GM18520 (cell line): ENCODE data around the gene MPL.

Experiments
- ATAC-seq: cut with Tn5 transposase; IDR thresholded peaks from one replicate; pipeline ENCODE4 v1.9.1; 2021; ENCODE audit not compliant: unreplicated experiment

The MPL gene

DNA sequence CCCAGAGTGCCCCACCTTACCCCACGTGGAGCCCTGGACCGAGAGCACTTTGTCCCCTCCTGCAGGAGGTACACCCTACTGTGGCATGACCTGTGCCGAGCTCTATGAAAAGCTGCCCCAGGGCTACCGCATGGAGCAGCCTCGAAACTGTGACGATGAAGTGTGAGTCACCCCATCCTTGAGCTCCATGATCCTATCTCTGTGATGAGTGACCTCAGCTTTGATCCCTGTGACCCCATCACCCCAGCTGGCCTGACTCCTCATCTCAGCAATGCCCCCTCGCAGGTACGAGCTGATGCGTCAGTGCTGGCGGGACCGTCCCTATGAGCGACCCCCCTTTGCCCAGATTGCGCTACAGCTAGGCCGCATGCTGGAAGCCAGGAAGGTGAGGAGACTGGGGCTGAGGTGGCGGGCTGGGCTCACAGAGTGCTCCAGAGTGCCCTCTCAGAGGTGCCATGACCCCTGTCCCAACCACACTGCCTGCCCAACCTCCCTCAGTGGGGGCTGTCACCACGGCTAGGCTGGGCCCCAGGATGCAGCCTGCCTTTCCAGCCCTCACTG is 16.2 kb upstream of the MPL start:
- no peak for ATAC-seq

DNA sequence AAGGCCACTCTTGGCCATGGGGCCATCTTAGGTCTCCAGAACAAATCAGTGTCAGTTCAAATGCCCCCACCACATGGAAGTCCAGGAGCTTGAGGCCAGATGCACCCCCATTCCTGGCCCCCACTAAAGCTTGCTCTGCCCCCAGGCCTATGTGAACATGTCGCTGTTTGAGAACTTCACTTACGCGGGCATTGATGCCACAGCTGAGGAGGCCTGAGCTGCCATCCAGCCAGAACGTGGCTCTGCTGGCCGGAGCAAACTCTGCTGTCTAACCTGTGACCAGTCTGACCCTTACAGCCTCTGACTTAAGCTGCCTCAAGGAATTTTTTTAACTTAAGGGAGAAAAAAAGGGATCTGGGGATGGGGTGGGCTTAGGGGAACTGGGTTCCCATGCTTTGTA is 15.1 kb upstream of the MPL start:
- ATAC-seq = no peak

DNA sequence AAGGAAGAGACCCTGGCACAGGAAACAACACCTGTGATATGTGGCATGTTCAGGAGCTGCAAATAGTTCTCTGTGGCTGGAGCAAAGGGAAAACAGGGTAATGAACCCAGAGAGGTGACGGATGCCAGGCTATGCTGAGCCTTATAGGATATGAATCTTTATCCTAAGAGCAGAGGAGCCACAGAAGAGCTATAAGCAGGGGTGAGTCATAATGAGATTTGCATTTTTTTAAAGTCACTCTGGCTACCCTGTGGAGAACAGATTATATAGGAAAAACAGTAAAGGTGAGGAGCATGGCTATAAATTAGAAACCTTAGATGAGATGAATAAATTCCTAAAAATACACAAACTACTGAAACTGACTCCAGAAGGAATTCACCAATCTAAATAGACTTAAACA is 12.8 kb upstream of the MPL start:
- ATAC-seq = no peak

DNA sequence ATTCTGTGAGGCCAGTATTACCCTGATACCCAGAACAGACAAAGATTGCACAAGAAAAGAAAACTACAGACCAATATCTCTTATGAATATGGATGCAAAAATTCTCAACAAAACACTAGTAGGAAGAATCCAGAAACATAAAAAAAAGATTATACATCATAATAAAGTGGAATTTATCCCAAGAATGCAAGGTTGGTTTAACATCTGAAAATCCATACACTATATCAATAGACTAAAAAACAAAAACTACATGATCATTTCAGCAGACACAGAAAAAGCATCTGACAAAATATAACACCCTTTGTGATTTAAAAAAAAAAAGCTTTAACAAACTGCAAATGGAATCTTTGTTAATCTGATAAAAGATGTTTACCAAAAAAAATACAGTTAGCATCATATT is 12.2 kb upstream of the MPL start:
- no peak for ATAC-seq

DNA sequence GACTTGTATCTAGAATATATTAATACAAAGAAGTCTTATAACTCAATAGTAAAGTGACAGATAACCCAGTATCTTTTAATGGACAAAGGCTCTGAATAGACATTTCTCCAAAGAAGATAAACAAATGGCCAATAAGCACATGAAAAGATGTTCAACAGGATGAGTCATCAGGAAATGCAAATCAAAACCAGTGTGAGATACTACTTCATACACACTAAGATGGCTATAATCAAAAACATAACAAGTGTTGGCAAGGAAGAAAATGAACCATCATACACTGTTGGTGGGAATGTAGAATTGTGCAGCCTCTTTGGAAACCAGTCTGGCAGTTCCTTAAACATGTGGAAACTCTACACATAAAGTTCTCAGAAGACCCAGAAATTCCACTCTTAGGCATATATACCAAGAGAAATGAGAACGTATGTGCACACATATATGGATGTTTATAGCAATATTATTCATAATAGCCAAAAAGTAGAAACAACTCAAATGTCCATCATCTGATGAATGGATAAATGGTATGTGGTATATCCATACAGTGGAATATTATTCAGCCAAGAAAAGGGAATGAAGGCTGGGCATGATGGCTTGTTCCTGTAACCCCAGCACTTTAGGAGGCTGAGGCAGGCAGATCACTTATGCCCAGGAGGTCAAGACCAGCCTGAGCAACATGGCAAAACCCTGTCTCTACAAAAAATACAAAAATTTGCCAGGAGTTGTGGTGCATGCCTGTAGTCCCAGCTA is 9.9 kb upstream of the MPL start:
- no peak for ATAC-seq

DNA sequence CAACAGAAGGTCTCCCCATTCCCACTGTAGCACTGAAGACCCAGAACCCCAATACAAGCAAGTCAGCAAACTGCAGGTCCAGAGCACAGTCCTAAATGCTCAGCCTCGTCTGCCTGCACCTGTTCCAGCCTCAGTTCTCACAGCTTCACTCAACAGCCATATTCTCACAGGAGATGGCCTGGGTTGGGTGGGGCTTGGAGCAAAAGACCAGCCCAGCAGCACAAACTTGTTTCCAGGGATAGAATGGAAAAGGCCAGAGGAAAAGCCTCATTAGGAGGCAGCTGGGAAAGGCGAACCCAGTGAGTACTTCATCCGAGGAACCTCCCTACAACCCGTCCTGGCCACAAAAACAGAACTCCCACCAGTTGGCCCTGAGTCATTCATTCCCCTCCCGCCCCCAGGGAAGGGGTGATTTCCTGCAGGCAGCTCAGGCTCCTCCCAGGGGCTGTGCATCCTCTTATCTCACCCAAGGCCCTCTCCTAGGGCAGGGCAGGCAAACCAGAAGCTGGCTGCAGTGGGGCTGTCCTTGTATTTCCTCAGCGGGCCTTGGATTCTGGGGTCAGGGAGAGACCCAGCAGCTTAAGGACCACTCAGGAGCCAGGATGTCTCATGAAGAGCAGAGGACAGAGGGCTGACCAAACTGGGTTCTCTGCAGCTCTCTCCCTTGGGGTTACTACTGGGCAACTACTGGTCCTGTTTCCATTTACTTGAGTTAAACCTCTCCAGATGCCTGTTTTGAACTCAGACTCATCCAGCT is 7.4 kb upstream of the MPL start:
- no peak for ATAC-seq

DNA sequence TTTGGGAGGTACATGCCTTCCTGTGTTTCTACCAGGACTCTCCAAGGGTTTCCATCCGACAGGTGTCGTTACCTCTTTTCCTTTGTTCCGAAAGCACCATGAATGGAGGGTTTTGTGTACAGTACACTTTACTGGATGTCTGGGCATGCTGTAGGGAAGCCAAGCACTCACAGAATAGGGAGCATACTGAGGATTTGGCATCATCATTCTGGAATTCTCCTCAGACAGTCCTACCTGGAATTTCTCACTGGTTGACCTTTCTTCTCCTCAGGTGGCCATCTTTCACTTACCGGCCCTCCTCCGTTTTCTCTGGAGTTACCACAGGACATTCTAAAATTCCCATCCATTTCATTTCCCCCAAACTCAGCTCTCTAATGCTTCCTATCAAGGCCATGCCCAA is 5.9 kb upstream of the MPL start:
- ATAC-seq = no peak

DNA sequence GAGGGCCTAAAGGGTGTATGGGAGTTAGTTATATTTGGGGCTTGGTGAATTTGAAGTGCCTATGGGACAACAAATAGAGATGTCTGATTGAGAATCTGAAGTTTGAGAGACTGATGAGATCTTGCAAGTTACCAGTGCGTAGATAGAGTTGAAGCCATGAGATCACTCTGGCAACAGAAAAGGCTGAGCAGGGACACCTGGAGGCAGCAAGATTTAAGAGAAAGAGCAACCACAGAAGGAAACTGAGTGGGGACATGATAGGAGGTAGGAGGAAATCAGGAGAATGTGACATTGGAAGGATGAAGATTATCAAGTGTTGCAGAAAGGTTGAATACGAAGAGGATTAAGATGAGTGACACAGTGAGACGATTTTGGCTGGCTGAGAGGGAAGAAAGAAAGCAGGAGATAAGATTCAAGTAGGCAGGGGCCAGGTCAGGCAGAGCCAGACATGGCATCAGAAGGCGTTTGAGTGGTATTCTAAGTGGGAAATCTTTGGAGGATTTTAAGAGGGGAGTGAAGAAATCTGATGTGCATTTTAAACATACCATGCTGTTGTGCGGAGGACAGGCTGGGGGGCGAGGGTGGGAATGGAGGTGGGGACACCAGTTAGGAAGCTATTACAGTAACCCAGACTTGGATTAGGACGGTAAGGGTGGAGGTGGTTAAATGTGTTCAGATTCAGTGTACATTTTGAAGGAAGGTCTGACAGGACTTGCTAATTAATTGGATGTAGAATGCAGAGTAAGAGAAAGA is 3.0 kb upstream of the MPL start:
- no peak for ATAC-seq

DNA sequence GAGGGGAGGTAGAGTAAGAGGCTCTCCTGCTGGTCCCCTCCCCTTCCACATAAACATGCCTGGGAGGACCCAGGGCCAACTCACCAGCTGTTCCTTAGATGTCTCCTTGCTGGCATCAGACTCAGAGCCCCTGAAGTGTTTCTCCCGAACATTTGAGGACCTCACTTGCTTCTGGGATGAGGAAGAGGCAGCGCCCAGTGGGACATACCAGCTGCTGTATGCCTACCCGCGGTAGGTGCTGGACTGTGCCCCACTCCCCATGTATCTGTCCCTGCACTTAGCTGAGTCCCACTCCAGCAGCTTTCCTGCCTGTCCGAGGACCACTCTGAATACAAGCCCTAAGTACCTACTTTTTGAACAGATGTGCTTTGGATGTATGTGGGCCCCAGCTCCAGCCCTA is 383 bp downstream of the MPL start:
- no peak for ATAC-seq

DNA sequence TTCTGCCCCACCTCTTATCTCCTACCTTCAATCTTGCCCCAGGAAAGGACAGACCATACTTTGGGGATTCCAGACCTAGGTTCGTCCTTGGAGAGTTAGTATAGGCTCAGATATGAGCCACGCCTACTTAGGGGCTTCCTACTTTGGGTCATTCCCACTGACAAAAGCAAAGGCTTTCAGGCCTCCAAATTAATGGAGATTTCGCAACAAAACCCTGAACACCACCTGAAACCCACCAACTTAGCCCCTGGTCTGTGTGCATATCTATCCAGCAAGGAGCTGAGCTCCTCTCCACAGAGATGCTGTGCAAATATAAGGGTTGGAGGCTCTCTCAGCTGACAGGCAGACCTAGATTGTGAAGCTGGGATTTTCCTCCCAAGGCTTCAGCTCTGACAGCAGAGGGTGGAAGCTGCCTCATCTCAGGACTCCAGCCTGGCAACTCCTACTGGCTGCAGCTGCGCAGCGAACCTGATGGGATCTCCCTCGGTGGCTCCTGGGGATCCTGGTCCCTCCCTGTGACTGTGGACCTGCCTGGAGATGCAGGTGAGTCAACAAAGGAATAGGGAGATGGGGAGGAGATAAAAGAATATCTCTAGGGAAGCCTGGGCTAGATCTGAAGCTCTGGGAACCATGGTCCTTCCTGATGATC is 2.1 kb downstream of the MPL start:
- ATAC-seq = no peak

DNA sequence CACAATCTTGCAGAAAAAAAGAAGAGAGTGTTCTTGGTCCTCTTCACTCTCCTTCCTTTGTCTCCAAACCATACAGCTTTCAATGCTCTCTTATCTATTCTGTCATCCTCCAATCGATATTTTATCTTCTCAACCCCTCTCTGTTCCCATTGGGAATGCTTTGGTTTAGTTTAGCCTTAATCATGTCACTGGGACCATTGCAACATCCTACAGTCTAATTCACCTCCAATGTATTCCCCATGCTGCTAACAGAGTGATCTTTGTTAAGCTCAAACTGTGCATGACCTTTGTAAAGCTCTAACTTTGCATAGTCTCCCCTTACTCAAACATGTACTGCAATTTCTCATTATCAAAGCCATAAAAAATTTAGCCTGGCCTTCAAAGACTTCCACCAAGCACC is 2.9 kb downstream of the MPL start:
- ATAC-seq = no peak

DNA sequence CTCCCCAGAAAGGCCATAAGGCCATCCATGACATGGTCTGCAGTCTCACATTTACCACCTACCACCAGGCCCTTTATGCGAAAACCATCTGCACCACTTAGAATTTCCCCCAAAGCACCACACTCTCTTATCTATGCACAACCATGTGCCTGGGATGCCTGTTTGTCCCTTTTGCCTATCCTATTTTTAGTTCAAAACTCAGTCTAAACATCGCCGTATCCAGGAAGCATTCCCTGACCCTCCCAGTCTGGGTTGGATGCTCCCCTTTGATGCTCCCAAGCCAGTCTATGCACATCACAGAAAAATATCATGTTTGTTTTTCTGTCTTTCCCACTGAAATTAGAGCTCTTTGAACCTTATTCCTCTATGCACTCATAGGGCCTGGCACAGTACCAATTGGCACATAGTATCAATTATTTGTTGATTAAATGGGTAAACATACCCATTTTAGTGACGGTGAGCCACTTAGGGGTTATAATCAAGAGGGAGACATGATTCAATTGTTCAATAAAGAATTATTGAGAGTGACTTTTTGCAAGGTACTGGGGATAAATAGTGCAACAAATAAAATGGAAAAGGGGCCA is 6.7 kb downstream of the MPL start:
- no peak for ATAC-seq

DNA sequence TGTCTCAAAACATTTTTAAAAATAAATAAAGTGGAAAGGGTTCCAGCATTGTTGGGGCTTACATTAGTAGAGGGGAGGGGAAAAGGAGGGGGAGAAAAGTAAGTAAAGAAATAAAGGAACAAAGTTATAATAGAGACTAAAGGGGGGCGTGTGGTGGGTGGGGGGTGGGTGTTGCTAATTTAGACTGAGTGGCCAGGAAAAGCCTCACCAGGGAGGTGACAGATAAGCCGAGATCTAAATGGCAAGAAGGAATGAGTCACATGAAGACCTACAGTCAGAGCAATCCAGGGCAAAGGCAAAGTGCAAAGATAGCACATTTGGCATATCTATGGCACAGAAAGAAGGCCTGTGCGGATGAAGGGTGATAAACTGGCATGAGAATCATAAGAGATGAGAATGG is 7.5 kb downstream of the MPL start:
- ATAC-seq = no peak

DNA sequence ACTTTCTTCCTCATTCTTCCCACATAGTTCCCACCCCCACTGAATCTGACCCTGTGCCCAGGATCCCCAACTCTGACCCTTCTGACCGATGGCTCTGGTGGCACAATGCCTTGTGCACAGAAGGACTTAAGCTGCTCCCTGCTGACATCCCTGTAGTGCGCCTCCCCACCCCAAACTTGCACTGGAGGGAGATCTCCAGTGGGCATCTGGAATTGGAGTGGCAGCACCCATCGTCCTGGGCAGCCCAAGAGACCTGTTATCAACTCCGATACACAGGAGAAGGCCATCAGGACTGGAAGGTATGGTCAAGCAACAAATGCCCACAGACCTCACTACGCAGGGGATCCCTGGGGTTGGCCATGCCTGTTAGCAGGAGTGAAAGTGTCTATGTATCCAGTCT is 9.0 kb downstream of the MPL start:
- ATAC-seq = no peak

DNA sequence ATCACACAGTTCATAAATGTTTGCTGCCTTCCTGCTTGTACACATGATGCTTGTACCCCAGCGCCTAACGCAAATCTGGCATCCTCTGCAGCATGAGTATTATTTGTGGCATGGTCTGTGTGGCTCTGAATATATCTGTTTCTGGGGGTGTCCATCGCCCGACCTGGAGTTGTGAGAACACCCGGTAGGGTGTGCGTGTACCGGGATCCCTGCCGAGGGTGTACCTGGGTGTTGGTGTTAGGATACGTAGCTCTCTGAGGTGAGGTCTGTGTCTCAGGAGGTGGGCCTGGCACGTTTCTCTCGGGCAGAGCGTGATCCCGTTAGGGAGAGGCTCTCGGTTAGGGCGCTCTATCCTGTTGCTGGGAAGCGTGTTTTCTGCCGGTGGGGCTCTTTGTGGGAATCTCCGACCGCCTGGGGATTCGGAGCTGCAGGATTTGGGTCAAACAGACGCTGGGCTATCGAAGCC is 10.8 kb downstream of the MPL start:
- ATAC-seq = no peak

DNA sequence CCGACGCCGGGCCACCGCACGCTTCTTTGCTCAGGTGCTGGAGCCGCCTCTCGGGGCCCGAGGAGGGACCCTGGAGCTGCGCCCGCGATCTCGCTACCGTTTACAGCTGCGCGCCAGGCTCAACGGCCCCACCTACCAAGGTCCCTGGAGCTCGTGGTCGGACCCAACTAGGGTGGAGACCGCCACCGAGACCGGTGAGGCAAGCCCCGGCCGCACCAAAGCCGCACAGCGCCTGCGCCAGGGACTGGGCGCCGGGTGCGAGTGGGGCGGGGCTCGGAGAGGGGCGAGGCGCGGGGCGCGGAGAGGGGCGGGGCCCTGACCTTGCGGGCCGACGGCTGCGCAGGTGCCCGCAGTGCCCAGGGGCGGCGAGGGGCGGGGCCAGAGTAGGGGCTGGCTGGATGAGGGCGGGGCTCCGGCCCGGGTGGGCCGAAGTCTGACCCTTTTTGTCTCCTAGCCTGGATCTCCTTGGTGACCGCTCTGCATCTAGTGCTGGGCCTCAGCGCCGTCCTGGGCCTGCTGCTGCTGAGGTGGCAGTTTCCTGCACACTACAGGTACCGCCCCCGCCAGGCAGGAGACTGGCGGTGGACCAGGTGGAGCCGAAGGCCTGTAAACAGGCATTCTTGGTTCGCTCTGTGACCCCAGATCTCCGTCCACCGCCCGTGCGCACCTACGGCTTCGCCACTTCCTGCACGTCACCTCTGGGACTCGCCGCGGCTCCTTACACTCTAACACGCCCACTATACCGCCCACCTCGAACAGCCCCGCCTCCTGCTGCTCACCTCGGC is 11.4 kb downstream of the MPL start:
- ATAC-seq = no peak

DNA sequence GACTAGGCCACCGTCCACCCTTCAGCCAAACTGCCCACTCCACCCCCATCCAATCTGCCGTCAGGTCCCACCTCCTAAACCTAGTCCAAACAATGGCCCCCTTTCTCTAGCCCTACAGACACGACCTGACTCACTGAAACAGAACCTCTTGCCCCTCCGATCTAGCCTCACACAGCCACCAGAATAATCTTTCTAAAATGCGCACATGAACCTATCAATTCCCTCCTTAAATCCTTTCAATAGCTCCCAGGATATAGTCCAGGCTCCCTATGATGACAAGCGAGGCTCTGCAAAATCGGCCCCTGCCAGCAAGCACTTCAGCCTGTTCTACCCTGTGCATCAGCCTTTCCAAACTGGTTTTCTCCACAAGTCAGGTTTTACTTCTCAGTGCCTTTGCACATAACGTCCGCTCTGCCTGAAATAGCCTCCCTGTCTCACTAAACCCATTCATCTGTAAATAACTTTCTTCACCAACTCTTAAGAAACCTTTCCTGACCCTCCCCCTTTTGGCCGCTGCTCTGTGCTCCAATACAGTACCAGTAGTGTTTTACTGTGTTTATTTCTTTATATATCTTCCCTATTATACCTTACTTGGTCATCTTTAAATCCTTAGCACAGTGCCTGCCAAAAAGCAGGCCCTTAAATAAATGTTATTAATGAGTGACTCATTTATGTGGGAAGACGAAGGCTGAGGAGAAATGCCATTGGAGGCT is 12.1 kb downstream of the MPL start:
- no peak for ATAC-seq

DNA sequence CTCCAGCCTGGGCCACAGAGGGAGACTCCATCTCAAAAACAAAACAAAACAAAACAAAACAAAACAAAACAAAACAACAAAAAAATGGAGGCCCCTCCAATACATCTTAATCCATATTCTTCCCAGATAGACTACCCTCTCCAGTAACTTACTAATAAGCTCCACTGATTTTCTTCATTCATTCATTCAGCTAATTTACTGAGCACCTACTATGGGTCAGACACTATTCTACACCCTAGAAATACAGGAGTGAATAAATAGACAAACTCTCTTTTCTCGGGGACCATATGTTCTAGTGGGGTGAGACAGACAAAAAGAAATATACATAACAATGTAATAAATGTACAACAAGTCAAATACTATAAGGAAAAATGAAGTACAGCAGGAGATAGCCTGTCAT is 13.4 kb downstream of the MPL start:
- ATAC-seq = no peak
